HCT116 (cell line): ENCODE data around the gene GABBR2. TPM values are rescaled to one million over a fixed set of nuclear protein-coding genes. Genes with fewer than 3 reads are reported as not detected.

Source experiments
- ATAC-seq: fragments of 200-7000 bp; cut with Tn5 transposase; 2 replicates; pipeline ENCODE4 v1.9.1; 2020; ENCODE audit warnings: mild to moderate bottlenecking, moderate library complexity
- BruUV-seq: library from RNA; stranded (reverse); fragments of 400-500 nt; replicated peaks from 2 replicates; lab custom pipeline; 2021; lab: Mats Ljungman, UMichigan
- CTCF ChIA-PET: fragments of 300-600 bp; sonication (Branson Sonifier 250); formaldehyde crosslinking; loops from one replicate; lab custom pipeline; 2021; ENCODE audit warnings: antibody characterized with exemption; lab: Charles Lee
- POLR2A ChIA-PET: fragments of 300-600, 350-600 bp; sonication (Branson Sonifier 250); formaldehyde crosslinking; loops from one replicate; lab custom pipeline; 2021; ENCODE audit warnings: antibody characterized with exemption; lab: Charles Lee
- RAD21 ChIA-PET, 2 experiments: fragments of 300-600 bp; sonication (Branson Sonifier 250); formaldehyde crosslinking; loops; one replicate each; lab custom pipeline; 2023; ENCODE audit warnings: low total read pairs in 2 of 2; ENCODE audit not compliant: uncharacterized antibody in 2 of 2, unreplicated experiment in 2 of 2, low non-redundant PET in 1 of 2; lab: Charles Lee
- DNase-seq: peaks from one replicate; pipeline ENCODE4 v3.0.0-alpha.2; 2010; ENCODE audit warnings: low read depth, low spot score
- H2AFZ ChIP-seq: fragments of 200-600 bp; shearing (Covaris generic), sonication (generic); 2 replicates; pipeline ENCODE4 v1.6.1; 2017; ENCODE audit warnings: low read depth, mixed run types, mixed read lengths, antibody characterized with exemption, low read length; ENCODE audit not compliant: poor library complexity, severe bottlenecking
- H3K27ac ChIP-seq: 2 replicates; pipeline ENCODE4 v1.5.1; 2012; ENCODE audit warnings: low read depth, low read length
- H3K27me3 ChIP-seq: fragments of 200-600 bp; sonication (generic); 2 replicates; pipeline ENCODE4 v1.6.1; 2016; ENCODE audit warnings: mixed run types, low read length, mixed read lengths; ENCODE audit not compliant: insufficient read depth
- H3K36me3 ChIP-seq, 2 experiments: fragments of 200-500 bp in 1 of 2; fragments of 200-600 bp in 1 of 2; sonication (Bioruptor generic) in 1 of 2; sonication (generic) in 1 of 2; 2 replicates each; pipeline versions ENCODE4 v1.5.1 to v1.6.1; 2014 to 2016; ENCODE audit warnings: low read length in 2 of 2, inconsistent platforms in 1 of 2, mixed read lengths in 1 of 2, mixed run types in 1 of 2; ENCODE audit not compliant: insufficient read depth in 2 of 2, control insufficient read depth in 1 of 2
- H3K4me1 ChIP-seq, 2 experiments: fragments of 200-600 bp in 1 of 2; sonication (generic) in 1 of 2; 2 replicates each; pipeline versions ENCODE4 v1.5.1 to v1.6.1; 2012 to 2017; ENCODE audit warnings: low read length in 2 of 2, inconsistent platforms in 1 of 2, mild to moderate bottlenecking in 1 of 2, mixed read lengths in 1 of 2, mixed run types in 1 of 2, moderate library complexity in 1 of 2; ENCODE audit not compliant: insufficient read depth in 2 of 2, control insufficient read depth in 1 of 2
- H3K4me2 ChIP-seq: fragments of 200-600 bp; sonication (generic); 2 replicates; pipeline ENCODE4 v1.6.1; 2017; ENCODE audit warnings: mixed run types, low read length, mixed read lengths
- H3K4me3 ChIP-seq, 2 experiments: fragments of 200-600 bp in 1 of 2; sonication (generic) in 1 of 2; replicated peaks in 1 of 2; 2 replicates each; pipeline ENCODE4 v1.5.1; 2011 to 2016; ENCODE audit warnings: low read length in 2 of 2, control low read depth in 1 of 2, low read depth in 1 of 2, mild to moderate bottlenecking in 1 of 2, mixed read lengths in 1 of 2, mixed run types in 1 of 2
- H3K79me2 ChIP-seq: fragments of 200-600 bp; sonication (generic); 2 replicates; pipeline ENCODE4 v1.6.1; 2017; ENCODE audit warnings: mild to moderate bottlenecking, mixed run types, low read length, moderate library complexity, mixed read lengths; ENCODE audit not compliant: insufficient read depth
- H3K9ac ChIP-seq: fragments of 200-600 bp; sonication (generic); 2 replicates; pipeline ENCODE4 v1.6.1; 2016; ENCODE audit warnings: low read length, mixed read lengths
- H3K9me2 ChIP-seq: fragments of 200-600 bp; sonication (generic), shearing (Covaris generic); 2 replicates; pipeline ENCODE4 v1.6.1; 2017; ENCODE audit warnings: mixed run types, mild to moderate bottlenecking, moderate library complexity; ENCODE audit not compliant: insufficient read depth
- H3K9me3 ChIP-seq, 2 experiments: fragments of 200-500 bp in 1 of 2; fragments of 200-600 bp in 1 of 2; sonication (Bioruptor generic) in 1 of 2; sonication (generic) in 1 of 2; 2 replicates each; pipeline ENCODE4 v1.6.1; 2014 to 2017; ENCODE audit warnings: low read length in 2 of 2, mixed read lengths in 2 of 2, inconsistent platforms in 1 of 2, low read depth in 1 of 2, mild to moderate bottlenecking in 1 of 2, mixed run types in 1 of 2, moderate library complexity in 1 of 2; ENCODE audit not compliant: control insufficient read depth in 1 of 2, insufficient read depth in 1 of 2
- H4K20me1 ChIP-seq: fragments of 200-600 bp; sonication (generic), shearing (Covaris generic); 2 replicates; pipeline ENCODE4 v1.6.1; 2017; ENCODE audit warnings: mixed run types, mild to moderate bottlenecking, moderate library complexity; ENCODE audit not compliant: insufficient read depth
- ATF3 ChIP-seq: IDR thresholded peaks from 2 replicates; pipeline ENCODE4 v1.6.1; 2012
- CTCF ChIP-seq, 3 experiments: fragments of 200-600 bp in 1 of 3; sonication (generic) in 1 of 3; IDR thresholded peaks in 2 of 3; conservative IDR thresholded peaks in 1 of 3; 2 replicates each; pipeline ENCODE4 v1.5.1; 2012 to 2017; ENCODE audit warnings: low read depth in 2 of 3, low read length in 2 of 3, antibody characterized with exemption in 1 of 3, borderline replicate concordance in 1 of 3, control low read depth in 1 of 3, mild to moderate bottlenecking in 1 of 3, mixed read lengths in 1 of 3, mixed run types in 1 of 3, moderate library complexity in 1 of 3; ENCODE audit not compliant: insufficient read depth in 1 of 3
- ELF1 ChIP-seq: IDR thresholded peaks from 2 replicates; pipeline ENCODE4 v1.6.1; 2012; ENCODE audit warnings: low read depth, borderline replicate concordance
- FOSL1 ChIP-seq: IDR thresholded peaks from 2 replicates; pipeline ENCODE4 v1.6.1; 2012; ENCODE audit warnings: low read depth
- RAD21 ChIP-seq: IDR thresholded peaks from 2 replicates; pipeline ENCODE4 v1.6.1; 2012; ENCODE audit warnings: low read depth, mild to moderate bottlenecking
- REST ChIP-seq: IDR thresholded peaks from 2 replicates; pipeline ENCODE4 v1.6.1; 2012; ENCODE audit warnings: low read depth
- SIN3A ChIP-seq: IDR thresholded peaks from 2 replicates; pipeline ENCODE4 v1.6.1; 2012; ENCODE audit warnings: low read depth
- SP1 ChIP-seq: IDR thresholded peaks from 2 replicates; pipeline ENCODE4 v1.6.1; 2012; ENCODE audit warnings: low read depth
- SRF ChIP-seq: IDR thresholded peaks from 2 replicates; pipeline ENCODE4 v1.6.1; 2012; ENCODE audit warnings: low read depth
- ZBTB33 ChIP-seq: IDR thresholded peaks from 2 replicates; pipeline ENCODE4 v1.6.1; 2011; ENCODE audit warnings: mild to moderate bottlenecking, low read length, moderate library complexity; ENCODE audit not compliant: insufficient replicate concordance; ENCODE audit errors: extremely low read depth
- ZFX ChIP-seq: fragments of 450-650 bp; IDR thresholded peaks from 2 replicates; pipeline ENCODE4 v1.6.1; 2017
- intact Hi-C: fragments of 100-400 bp; cut with micrococcal nuclease; formaldehyde crosslinking; loops from 2 replicates; pipeline ENCODE4 v1.10.0; 2022
- total RNA-seq: library from RNA; stranded (reverse); gene quantifications from one replicate; pipeline ENCODE4 v1.2.1, GENCODE V29; 2021; ENCODE audit not compliant: unreplicated experiment

Gene GABBR2
- total RNA-seq, 1 experiment from 2014 or later: 0.15 TPM

GRCh38 chr9:98545021-98545420 is 163.7 kb downstream of the GABBR2 start:
- CTCF ChIA-PET: no interaction called here
- Histone ChIP-seq H3K4me1 (no peaks in the 10 kb centered on the region), H3K9me3 (no peaks in the 10 kb centered on the region), H3K4me3 (no peak overlapping the region)
- no TSS peak for BruUV-seq
- no peak for TF ChIP-seq SP1
- no peak for TF ChIP-seq ZFX
- TF ChIP-seq ATF3: no peak
- TF ChIP-seq SIN3A: no peak
- TF ChIP-seq CTCF (IDR thresholded peaks at IDR 0.05 in 2 of 3, conservative IDR thresholded peaks at IDR 0.05 in 1 of 3; ENCODE audit: borderline replicate concordance in 1 of 3, insufficient read depth in 1 of 3, low read depth in 2 of 3, low read length in 2 of 3): no peak
- TF ChIP-seq ELF1: no peak
- TF ChIP-seq REST: no peak
- TF ChIP-seq FOSL1: no peak
- TF ChIP-seq ZBTB33: no peak
- no peak for TF ChIP-seq RAD21
- no peak for TF ChIP-seq SRF
- TF ChIP-seq, all 23 proteins: peak for 0
- ATAC-seq: no peak
- intact Hi-C loops: no loop called here
- no peaks in the 10 kb centered on the region; the same call in none of the 2 replicates for H3K27me3 ChIP-seq
- ChIA-PET POLR2A (no interaction called here), RAD21 (no interaction called here)
- no peaks in the 10 kb centered on the region for H3K79me2 ChIP-seq
- H3K9me2 ChIP-seq: no peaks in the 10 kb centered on the region
- H3K27ac ChIP-seq: no peak overlapping the region
- H3K9ac ChIP-seq: no peak overlapping the region
- H3K36me3 ChIP-seq: no peaks in the 10 kb centered on the region
- H4K20me1 ChIP-seq: no peaks in the 10 kb centered on the region
- no peak overlapping the region for H2AFZ ChIP-seq
- H3K4me2 ChIP-seq: no peak overlapping the region
- DNase-seq: no peak
